Activated T-cell treated with anti-CD3 and anti-CD28 coated beads, Interleukin-2, amount 50 U/mL, for 1 hour (primary cell): ENCODE results near the gene AATF.
"Not testable (repeated sequence)": the region's sequence is repeated elsewhere in the genome, so short reads cannot be mapped to it uniquely, and the experiment has no call there.

Experiments
- DNase-seq: peaks from one replicate; pipeline ENCODE4 v3.0.0-alpha.2; 2020

The AATF gene

GRCh38 chr17:37051381-37051780, 102.6 kb downstream of the AATF start:
- DNase-seq: no peak

GRCh38 chr17:37051833-37052232, 103.1 kb downstream of the AATF start:
- no peak for DNase-seq

- DNase-seq: no peak
Measured at GRCh38 chr17:37052450-37052849, 103.7 kb downstream of the AATF start.

GRCh38 chr17:37054894-37055293, 106.1 kb downstream of the AATF start:
- no peak for DNase-seq

GRCh38 chr17:37056622-37057021, 107.9 kb downstream of the AATF start:
- no peak for DNase-seq

GRCh38 chr17:37059493-37059892, 110.7 kb downstream of the AATF start:
- no peak for DNase-seq

- DNase-seq: no peak
Measured at GRCh38 chr17:37060094-37060493, 111.3 kb downstream of the AATF start.

GRCh38 chr17:37060928-37061327, 112.2 kb downstream of the AATF start:
- DNase-seq: no peak

GRCh38 chr17:37062021-37062420, 113.3 kb downstream of the AATF start:
- no peak for DNase-seq

- no peak for DNase-seq
Measured at GRCh38 chr17:37064206-37064605, 115.5 kb downstream of the AATF start.

- no peak for DNase-seq
Measured at GRCh38 chr17:37064956-37065355, 116.2 kb downstream of the AATF start.

- DNase-seq: no peak
Measured at GRCh38 chr17:37065486-37066321, 117.0 kb downstream of the AATF start.

- DNase-seq: no peak
Measured at GRCh38 chr17:37066322-37067255, 117.8 kb downstream of the AATF start.

- no peak for DNase-seq
Measured at GRCh38 chr17:37067555-37068111, 118.9 kb downstream of the AATF start.

- DNase-seq: no peak
Measured at GRCh38 chr17:37068266-37068665, 119.5 kb downstream of the AATF start.

GRCh38 chr17:37069087-37069486, 120.3 kb downstream of the AATF start:
- DNase-seq: no peak

GRCh38 chr17:37073464-37073863, 124.7 kb downstream of the AATF start:
- DNase-seq: not testable (repeated sequence)

- DNase-seq: no peak
Measured at GRCh38 chr17:37079065-37079708, 130.4 kb downstream of the AATF start.

GRCh38 chr17:37079735-37080134, 131.0 kb downstream of the AATF start:
- DNase-seq: no peak

- DNase-seq: no peak
Measured at GRCh38 chr17:37081287-37081686, 132.5 kb downstream of the AATF start.

- DNase-seq: no peak
Measured at GRCh38 chr17:37082311-37082860, 133.6 kb downstream of the AATF start.

GRCh38 chr17:37082985-37083384, 134.2 kb downstream of the AATF start:
- DNase-seq: no peak

- DNase-seq: no peak
Measured at GRCh38 chr17:37083456-37083855, 134.7 kb downstream of the AATF start.
